Peyer's patch (tissue), 4 donors: ENCODE measurements around the gene CHAF1A.

Experiments used
- POLR2A ChIP-seq, 2 donors: fragments of 450-650 bp; IDR thresholded peaks; one replicate each; pipeline ENCODE4 v1.5.1; 2017; ENCODE audit warnings: antibody characterized with exemption in 2 of 2, mild to moderate bottlenecking in 2 of 2, moderate library complexity in 2 of 2
- TF ChIP-seq, protein P1 (sequence below), 6 experiments: fragments of 450-650 bp in 4 of 6; fragments of 200-600 bp in 2 of 6; sonication (generic) in 1 of 6; IDR thresholded peaks; one replicate each; pipeline ENCODE4 v1.5.1; 2017 to 2019; ENCODE audit warnings: antibody characterized with exemption in 6 of 6, mild to moderate bottlenecking in 3 of 6, moderate library complexity in 1 of 6

DNA sequence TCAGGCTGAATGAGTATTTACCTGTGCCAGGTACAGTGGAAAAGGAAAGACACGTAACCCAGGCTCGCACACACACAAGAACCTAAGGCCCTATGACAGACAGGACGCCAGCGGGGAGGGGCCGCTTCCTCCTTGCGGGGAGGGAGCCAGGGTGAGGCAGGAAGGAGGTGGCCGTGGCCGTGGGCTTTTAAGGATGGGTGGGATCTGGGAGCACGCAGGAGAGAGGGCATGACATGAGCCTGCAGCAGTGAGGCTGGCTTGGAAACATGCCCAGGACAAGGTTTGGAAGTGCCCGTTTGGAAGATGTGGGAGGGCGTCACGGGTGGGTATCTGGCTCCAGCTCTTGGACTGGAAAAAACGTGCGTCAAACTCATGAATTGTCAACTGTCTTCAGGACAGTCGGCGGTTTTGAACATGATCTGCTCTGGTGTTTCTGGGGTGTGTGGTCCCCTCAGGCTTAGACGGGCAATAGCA lies 22.1 kb upstream of the CHAF1A start:
- TF ChIP-seq, protein P1, sequence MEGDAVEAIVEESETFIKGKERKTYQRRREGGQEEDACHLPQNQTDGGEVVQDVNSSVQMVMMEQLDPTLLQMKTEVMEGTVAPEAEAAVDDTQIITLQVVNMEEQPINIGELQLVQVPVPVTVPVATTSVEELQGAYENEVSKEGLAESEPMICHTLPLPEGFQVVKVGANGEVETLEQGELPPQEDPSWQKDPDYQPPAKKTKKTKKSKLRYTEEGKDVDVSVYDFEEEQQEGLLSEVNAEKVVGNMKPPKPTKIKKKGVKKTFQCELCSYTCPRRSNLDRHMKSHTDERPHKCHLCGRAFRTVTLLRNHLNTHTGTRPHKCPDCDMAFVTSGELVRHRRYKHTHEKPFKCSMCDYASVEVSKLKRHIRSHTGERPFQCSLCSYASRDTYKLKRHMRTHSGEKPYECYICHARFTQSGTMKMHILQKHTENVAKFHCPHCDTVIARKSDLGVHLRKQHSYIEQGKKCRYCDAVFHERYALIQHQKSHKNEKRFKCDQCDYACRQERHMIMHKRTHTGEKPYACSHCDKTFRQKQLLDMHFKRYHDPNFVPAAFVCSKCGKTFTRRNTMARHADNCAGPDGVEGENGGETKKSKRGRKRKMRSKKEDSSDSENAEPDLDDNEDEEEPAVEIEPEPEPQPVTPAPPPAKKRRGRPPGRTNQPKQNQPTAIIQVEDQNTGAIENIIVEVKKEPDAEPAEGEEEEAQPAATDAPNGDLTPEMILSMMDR (IDR thresholded peaks at IDR 0.05) = no peak
- no peak for TF ChIP-seq POLR2A (IDR thresholded peaks at IDR 0.05)
